Measurements from ENCODE around the gene SPSB1.

GRCh38 chr1:9397047-9397446, 104.4 kb downstream of the SPSB1 start:
- TF ChIP-seq POLR2AphosphoS5 (IDR thresholded peaks at IDR 0.05; ENCODE audit: low read depth, low read length) = no peak
- TF ChIP-seq REST (IDR thresholded peaks at IDR 0.05; ENCODE audit: insufficient read depth in 1 of 2, low read depth in 2 of 2, low read length in 2 of 2) = no peak
- no peak for TF ChIP-seq TAF1 (IDR thresholded peaks at IDR 0.05; ENCODE audit: borderline replicate concordance, insufficient read depth, low read length)
- TF ChIP-seq FOXP2 (optimal IDR thresholded peaks at IDR 0.05; ENCODE audit: borderline replicate concordance, extremely low read depth, extremely low read length, insufficient read depth) = no peak
